Stimulated activated CD4-positive, alpha-beta T cell treated with anti-CD3 and anti-CD28 coated beads, Interleukin-1b, Interleukin-23, amount 100 ng/mL, for 48 hours (primary cell): ENCODE data around the gene COL13A1.

ENCODE experiments used
- DNase-seq: peaks from one replicate; pipeline ENCODE4 v3.0.0-alpha.2; 2020

Gene COL13A1

DNA sequence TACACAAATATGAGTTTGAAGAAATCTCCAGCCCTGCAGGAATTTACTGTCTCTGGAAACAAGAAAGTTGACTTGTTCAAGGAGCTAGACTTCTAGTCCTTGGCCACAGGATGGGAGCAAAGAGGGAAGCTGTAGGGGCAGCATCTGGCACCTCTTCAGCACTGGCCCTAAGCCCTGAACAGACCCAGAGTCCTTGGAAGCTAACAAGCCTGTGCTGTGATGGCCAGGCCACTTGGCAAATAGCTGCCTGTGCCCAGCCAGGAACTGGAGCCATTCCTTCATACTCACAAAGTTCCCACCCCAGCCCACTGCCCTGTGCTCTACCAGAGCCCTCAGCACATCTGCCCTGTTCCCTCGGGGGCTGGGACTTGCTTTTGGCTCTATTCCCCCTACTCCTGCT is 9.4 kb upstream of the COL13A1 start:
- DNase-seq, result no peak

DNA sequence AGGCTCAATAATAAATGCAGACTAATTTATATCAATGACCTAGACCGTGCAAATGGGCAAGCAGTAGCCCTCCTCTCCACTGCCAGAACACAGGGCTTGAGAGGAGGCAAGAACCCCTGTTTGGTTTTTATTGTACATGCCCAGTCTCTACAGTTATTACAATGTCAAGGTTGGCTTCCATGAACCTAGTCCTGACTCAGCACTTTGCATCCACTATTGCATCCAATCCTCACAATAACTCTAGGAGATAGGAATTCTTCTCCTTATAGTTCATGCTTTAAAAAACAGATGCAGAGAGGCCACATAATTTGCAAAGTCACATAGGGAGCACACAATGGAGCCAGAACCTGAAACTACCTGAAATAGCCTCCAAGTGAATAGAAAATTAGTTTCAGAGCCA is 7.0 kb upstream of the COL13A1 start:
- DNase-seq, result no peak

DNA sequence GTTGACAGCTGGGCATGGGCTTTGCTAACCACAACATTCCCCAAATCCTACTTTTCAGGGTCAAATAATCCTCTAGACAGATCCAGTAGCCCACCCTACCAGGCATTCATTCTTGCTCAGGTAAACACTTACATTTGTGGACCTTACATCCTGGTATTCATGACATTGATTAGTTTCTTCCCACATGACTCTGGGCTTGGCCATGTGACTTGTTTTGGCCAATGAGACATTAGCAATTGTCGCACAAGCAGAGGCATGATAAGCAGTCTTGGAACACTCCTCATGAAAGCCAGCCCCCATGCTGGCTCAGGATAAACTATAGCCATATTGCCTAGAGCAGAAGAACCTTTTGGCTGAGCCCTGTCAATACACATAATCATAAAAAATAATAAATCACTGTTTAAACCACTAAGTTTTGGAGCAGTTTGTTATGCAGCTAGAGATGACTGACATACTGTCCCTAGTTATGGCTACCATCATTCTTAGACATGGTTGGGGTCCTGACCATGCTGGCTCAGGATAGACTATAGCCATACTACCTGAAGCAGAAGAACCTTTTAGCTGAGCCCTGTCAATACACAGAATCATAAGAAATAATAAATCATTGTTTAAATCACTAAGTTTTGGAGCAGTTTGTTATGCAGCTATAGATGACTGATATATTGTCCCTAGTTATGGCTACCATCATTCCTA is 6.3 kb upstream of the COL13A1 start:
- DNase-seq, result no peak

DNA sequence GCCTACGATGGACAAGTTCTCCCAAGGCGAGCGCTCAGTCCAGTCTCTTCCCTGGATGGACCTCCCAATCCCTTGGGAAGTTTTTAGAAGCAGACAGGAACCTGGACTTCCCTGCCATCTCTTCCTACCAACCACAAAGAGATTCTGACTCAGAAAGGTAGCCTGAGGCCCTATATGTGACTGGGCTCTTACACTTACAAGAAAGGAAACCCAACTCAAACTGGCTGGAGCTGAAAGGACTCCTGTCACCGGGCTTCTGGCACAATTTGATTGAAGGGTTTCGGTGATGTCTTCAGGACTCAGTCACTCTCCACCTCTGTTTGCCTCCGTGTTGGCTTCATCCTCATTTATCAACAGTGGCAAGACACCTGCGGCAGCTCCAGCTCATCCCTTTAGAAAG is 3.7 kb upstream of the COL13A1 start:
- DNase-seq, result no peak

DNA sequence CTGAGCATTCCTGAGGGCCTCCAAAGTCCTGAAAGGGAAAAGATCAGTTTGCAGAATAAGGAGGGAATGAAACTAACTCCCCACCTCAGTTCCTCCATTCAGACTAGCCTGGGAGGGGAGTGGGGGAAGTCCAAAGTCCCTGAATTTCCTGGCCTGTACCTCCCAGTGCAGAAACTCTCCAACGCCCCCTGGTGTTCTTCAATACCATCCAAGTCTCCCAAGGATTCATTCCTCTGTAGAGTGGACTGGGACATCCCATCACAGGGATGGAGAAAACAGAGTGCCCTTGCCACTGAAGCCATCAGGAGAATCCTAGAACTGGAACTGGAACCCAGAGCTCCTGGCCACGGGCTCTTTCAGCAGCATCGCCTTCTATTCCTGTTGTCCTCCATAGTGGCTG is 1.6 kb upstream of the COL13A1 start:
- DNase-seq, result no peak

DNA sequence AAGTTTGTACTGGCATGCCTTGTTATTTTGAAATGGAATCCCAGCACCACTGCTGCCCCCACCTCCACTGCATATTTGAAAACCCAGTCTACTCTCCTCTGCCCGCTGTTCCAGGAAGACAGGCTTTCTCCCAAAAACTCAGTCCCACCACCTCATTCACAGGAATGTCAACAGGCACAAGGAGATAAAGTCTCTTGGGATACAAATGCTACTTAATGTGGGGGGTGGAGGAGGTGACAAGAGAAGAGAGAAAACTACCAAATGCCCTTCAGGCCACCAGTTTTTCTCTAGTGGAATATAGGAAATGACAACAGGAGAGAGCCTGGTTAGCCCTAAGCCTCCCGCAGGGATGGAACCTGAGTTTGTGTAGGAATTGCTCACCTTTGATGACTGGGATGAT is 1.0 kb upstream of the COL13A1 start:
- no peak for DNase-seq

DNA sequence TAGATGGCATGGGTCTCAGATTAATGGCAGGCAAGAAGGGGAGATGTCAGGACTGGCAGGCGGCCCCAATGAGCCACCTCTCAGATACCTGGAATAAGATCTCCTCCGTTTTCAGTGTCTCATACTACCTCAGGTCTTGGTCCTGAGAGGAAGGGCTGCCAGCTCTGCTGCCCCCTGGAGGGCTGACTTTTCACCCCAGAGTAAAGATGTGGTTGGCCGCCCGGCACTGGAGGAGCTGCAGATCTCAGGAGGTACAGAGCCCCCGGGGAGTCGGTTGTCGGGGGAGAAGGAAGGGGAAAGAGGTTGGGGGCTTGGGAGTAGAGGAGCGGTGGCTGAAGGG is 642 bp upstream of the COL13A1 start:
- peak; percentile 32 for DNase-seq

DNA sequence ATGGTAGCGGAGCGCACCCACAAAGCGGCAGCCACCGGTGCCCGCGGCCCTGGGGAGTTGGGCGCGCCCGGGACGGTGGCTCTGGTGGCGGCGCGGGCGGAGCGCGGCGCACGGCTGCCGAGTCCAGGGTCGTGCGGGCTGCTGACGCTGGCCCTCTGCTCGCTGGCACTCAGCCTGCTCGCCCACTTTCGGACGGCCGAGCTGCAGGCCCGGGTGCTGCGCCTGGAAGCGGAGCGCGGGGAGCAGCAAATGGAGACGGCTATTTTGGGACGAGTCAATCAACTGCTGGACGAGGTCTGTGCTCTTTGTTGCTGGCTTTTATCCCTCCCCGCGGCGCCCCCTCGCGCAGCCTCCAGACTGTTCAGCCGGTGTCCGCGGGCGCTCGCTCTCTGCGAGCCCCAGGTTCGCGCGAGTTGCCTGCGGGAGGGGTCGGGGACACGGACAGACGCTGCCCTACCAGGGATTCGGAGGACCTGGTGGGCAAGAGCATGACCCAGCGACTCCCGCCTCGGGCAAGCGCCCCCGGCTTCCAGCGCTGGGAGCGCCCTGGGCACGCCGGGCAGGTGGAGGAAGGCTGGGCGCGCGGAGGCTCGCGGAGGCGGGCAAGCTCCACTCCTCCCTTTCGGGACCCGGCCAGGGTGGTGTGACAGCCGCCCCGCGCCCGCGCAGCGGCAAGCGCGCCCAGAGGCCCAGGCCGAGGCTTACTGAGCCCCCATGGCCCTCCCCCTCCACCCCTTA is 887 bp downstream of the COL13A1 start:
- no peak for DNase-seq

DNA sequence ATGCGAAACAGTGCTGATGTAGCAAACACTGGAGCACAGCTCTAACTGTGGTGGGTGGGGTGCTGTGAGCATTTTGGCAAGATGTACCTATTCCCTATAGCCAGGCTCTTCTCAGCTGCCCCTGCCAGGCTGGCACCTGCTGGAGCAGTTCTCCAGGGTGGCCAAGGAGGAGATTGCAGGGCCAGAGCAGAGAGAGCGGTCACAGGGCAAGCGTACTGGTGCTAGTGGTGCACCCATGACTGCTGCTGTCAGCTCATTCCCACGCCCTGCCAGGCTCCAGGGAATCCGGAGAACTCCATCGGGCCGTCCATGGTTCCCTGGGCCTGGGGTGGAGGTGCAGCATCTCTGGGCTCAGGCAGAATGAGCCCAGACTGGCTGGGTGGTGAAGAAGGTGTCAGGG is 2.1 kb downstream of the COL13A1 start:
- DNase-seq, result no peak

DNA sequence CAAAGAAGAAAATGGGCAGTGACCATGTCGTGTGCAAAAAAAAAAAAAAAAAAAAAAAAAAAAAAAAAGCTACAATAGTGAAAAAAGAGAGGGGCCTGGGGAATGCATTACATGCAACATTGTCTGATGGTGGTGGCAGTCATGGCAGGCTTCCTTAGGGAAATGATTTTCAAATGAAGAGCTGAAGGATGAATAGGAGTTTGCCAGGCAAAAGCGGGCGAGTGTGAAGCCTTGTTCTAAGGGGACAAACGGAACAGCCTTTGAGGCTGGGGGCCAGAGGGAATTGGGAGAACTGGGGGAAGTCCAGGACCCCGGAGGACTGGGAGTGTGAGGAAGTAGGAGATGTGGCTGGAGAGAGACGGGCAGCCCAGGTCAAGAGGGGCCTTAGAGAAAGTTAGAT is 3.1 kb downstream of the COL13A1 start:
- no peak for DNase-seq

DNA sequence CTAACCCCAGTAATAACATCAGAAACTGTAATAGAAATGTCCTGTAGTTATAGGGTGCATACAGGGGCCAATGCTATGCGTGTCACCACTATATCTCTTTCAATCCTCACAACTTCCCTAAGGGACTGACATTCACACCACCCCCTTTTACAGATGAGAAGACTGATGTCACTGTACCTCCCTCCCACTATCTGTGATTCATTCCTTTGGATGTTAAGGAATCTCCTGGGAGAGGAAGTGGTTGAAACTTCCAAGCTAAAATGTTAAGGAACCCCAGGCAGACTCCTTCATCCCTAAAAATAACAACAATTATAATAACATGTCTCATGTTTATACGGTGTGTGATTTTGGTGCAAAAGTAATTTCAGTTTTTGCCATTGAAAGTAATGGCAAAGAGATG is 5.4 kb downstream of the COL13A1 start:
- no peak for DNase-seq

DNA sequence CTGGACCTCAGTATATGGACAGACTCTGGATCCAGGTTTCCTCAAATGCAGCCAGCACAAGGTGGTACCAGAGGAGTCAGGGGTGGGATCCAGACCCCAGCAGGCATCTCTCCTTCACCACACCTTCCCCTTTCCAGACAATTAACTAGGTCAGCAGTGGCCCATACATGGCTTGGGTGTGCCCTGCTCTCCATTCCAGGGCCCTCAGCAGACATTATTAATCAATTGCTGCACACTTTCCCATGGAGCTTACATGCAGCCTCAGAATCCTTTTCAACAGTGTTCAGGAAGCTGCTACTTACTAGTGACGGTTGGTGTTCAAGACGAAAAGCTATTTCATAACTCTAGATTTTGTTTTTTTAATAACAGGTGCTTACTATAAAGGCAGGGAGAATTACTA is 6.0 kb downstream of the COL13A1 start:
- DNase-seq, result no peak

DNA sequence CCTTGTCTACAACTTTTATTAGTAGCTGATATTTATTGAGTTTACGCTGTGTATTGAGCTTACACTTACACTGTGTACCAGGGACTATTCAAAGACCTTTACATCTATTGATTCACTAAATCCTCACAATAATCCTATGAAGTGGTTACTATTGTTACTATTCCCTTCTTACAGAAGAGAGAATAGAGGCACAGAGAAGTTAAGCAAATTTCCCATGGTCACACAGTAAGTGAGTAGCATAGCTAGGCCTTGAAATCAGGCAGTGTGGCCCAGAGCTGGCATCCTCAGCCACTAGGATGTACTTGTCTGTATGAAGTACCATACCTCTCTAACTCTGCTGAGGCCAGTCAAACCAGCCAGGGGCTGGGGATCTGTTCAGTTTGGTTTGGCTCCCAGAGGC is 7.6 kb downstream of the COL13A1 start:
- no peak for DNase-seq

DNA sequence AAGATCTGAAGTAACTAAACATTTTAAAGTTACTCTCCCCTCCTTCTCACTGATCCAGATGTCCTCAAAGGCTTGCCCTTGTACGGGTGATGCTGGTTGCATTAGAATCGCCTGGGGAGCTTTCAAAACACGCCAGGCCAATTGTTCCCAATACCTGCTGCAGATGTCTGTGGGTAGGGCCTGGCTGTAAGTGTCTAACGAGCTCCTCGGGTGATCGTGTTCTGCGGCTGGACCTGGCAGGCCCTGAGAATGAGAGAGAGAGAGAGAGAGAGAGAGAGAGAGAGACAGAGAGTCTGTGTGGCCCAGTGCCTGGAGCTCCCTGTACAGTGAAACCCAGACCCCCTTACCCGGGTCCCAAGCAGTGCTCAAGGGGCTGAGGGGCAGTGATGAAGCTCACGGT is 8.4 kb downstream of the COL13A1 start:
- DNase-seq, result no peak

DNA sequence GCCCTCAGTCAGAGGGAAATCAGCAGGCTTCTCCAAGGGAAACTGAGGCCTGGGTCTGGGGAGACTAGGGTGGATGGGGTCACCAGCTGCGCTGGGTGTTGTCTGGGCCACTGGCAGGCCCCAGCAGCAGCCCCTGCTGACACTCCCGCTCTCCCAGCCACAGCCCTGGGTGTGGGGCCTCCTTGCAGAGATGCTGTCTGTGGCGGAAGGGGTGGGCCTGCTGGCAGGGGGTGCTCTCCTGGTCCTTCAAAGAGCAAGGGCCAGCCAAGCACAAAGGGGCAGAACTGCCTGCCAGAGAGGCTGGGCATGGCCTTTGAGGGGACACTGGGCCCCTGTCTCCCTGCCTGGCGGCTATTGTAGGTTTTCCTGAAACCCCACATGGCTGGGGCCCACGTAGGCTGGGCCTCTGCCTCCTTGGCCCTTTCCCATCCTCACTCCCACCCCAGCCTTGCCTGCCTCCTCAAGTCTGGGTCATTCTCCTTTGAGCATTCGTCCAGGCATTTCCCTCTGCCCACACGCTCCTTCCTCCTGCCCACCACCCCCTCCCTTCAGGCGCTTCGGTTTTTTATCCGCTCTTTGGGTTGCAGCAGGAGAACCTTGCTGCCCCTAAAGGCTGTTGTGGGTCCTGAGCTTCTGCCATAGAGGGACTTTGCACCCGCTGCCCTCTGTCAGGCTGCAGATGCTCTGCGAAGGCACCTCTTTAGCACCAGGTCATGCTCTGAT is 9.1 kb downstream of the COL13A1 start:
- no peak for DNase-seq

DNA sequence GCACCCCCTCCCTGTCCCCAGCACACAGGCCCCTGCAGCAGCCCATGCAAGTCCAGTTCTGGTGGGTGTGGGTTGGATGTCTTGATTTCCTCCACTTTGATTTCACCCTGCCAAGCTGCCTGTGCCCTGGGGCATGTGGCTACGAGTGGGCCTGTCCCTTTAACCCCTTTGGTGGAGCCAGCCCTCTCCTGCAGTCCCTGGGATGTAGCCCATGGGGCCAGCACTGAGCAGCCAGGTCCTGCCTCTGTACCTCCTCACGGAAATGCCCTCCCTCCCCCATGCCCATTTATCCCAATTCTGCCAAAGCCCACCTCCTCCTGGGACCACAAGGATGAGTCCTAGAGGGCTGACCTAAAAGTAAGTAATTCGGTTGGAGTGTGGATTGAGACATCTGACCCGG is 11.9 kb downstream of the COL13A1 start:
- no peak for DNase-seq

DNA sequence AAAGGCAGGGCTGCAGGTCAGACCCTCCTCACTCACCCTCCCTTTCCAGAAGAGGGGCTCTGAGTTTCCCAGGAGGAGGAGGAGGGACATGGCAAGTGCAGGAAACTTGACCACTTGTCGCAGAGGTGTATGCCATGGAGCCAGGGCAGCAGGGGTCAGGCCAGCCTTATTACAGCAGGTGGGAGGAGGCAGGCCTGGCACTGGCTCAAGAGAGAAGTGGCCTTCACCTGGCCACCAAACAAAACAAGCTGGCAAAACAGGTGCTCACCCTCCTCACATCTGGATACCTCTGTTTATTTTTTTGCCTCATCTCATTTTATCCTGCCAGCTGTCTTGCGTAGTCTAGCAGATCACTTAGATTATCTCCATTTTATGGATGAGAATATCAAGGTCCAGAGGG is 12.5 kb downstream of the COL13A1 start:
- no peak for DNase-seq

DNA sequence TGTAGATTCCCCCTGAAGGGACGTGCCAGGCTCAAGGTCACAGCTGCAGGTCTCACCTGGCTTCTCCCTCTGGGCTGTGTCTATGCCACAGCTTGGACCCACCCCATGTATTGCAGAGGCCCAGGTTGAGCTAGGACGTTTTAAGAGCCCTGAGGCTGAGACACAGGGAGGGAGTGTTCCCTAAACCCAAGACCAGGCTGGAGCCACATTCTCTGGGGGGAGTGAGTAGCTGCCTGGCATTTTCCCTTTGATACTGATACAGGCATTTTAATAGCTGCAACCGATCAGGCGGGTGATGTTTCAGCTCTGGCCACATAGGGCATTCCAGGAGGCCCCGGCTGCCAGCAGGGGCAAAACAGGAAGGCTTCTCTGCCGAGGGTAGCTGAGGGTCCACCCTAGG is 13.4 kb downstream of the COL13A1 start:
- DNase-seq, result no peak

DNA sequence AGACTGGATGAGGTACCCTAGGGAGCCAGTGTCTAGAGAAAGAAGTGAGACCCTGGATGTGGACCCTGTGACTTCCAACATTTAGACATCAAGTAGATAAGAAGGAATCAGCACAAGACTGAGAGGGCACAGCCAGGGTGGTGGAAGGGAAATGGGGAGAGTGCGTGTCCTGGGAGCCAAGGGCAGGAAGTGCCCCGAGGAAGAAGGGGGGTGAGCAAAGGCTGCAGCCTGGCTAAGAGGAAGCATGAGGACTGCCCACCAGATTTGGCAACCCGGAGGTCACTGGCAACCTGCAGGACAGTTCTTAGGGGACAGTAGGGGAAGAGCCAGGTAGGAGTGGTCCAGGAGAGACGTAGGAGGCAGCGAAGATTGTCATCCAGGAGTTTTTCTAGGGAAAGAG is 14.8 kb downstream of the COL13A1 start:
- no peak for DNase-seq

DNA sequence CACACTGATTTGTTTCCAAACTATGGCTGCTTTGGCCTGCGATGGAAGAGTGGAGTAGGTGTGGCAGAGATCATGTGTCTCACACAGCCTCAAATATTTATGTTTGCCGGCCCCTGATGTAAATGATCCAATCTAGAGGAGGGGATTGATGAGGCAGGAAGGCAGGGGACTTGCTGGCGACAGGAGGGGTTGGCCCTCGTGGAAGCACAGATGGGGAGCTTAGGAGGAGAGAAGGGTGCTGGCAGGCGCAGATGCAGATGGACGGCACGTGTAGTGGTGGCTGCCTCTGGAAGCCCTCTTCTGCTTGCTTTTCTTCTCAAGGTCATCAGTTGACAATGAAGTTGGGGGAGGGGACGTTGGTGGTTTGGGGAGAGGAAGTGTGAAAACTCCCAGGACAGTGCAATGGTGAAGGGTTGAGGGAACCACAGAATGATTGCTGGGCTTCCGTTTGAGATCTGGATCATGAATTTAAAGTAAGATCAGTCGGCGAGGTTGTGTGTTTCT is 15.4 kb downstream of the COL13A1 start:
- no peak for DNase-seq

DNA sequence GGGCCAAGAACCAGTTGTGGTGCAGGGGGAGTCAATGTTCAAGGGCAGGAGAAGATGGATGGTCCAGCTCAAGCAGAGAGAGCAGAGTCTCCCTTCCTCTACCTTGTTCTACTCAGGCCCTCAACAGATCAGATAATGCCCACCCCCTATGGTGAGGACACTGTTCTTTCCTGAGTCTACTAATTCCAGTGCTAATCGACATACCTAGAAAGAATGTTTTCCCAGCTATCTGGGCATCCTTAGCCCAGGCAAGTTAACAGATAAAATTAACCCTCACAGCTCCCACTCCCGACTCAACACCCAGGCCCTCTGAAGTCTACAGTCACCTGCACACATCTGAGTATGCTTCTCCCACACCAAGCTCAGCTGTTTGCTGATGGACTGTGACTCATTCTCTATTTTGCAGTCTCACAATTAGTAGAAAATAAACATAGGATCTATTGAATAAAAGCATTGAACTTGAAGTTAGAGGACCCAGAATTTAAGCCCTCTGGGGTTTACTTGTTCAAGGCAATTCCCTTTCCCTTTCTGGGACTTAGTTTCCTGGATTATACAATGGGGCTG is 17.1 kb downstream of the COL13A1 start:
- no peak for DNase-seq

DNA sequence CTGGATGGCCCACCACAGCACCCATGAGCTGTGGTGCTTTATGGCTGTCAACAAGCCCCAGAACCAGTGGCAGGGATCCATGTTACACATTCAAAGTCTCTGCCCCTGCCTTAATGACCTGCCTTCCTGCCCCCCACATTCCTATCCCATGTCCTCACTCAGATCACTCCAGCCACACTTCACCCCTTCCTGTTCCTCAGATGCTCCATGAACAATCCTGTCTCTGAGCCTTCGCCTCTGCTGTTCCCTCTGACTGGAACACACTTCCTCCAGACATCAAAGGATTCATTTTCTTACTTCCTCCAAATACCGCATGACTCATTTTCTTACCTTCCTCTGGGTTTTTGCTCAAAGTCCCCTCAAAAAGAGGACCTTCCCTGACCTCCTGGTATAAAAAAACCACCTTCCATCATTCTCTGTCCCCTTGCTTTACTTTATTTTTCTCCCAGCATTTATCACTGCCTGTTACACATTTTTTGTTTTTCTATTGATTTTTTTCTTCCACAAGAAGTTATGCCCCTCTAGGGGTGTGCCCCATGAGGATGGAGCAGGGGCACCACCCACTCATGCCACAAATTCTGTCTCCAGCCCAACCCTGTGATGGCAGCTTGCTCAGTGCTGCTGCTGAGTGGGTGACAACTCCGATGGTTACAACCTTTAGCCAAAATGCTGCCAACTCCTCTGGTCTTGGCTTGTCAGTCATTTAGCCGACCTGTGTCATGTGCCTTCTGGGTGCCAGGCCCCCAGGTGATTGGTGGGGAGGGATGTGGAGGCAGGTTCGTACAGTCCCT is 18.2 kb downstream of the COL13A1 start:
- no peak for DNase-seq

DNA sequence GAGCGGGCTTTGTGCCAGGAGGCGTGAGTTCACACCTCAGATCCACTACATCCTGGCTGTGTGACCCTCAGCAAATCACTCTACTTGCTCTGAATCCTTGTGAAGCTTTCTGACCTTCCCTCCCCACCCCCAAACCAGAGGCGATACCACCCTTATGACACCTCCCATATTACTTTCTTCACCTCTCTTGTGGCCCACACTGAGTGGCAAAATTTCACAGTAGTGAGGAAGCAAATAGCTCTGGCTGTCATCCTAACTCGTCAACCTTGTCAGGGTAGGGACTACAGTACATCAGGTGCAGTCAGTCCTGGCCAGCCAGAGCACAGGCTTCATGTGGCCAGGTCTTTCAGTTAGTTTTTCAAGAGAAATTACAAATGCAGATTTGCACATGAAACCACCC is 19.1 kb downstream of the COL13A1 start:
- DNase-seq, result no peak
